ENCODE results near the gene TMEM119. TPM values are rescaled to one million over a fixed set of nuclear protein-coding genes. Genes with fewer than 3 reads are reported as not detected.

TMEM119 gene
- polyA plus RNA-seq, 1 of the 3 experiments (the other 2 are of a cell fraction) = 25.7 TPM

DNA sequence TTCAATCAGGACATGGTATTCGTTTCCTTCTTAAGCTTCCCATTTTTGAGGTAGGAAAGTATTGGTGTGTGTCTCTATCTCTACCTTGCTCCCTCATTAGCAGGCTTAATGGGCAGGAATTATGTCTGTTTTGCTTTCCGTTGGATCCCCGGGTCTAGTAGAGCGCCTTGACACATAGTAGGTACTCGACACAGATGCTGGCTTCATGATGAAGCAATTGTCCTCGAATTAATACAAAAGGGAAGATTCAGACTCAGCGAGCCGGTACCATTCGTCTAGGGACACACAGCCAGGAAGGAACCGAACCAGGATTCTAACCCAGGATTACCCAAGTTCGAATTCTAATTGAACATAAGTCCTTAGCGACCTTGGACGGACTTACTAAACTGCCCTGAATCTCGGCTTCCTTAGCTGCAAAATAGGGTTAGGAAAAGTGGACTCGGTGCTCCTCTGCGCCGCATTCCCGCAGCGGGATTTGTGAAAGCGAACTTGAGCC lies 36.0 kb downstream of the TMEM119 start:
- peak overlapping the region; percentile 99 for H2AFZ ChIP-seq (ENCODE audit: low read depth)
- H3K9me2 ChIP-seq = no peaks in the 10 kb centered on the region
- peak overlapping the region; percentile 92 for H3K4me2 ChIP-seq
- peaks cover 16% of the 10 kb centered on the region for H4K20me1 ChIP-seq (ENCODE audit: insufficient read depth)
- H3K9me3 ChIP-seq = no peaks in the 10 kb centered on the region
- H3K36me3 ChIP-seq (replicated peaks in 1 of 2; ENCODE audit: control insufficient read depth in 1 of 2, insufficient read depth in 2 of 2, low read length in 1 of 2) = peaks cover 21 to 32% of the 10 kb centered on the region in 2 experiments
- H3K9ac ChIP-seq = peak overlapping the region; percentile 90
- H3F3A ChIP-seq (replicated peaks; ENCODE audit: insufficient read depth) = peaks cover 18% of the 10 kb centered on the region
- H3K4me1 ChIP-seq (ENCODE audit: control insufficient read depth in 1 of 2, insufficient read depth in 2 of 2, low read depth in 1 of 2, low read length in 1 of 2) = peaks cover 31 to 43% of the 10 kb centered on the region in 2 experiments
- DNase-seq = no peak
- ChIA-PET POLR2A (interaction anchor here (0.8 to 1.3 kb wide), 5 partner anchors 16 to 242 kb away, joined by 3 to 5 read pairs (median 3); partner anchors contain the start of gene SELPLG), CTCF (interaction anchor here (1.0 to 16.0 kb wide), 8 partner anchors 12 to 644 kb away, joined by 3 to 503 read pairs (median 5); partner anchors contain the start of gene TMEM119)
- peak overlapping the region; percentile 67 to 97 for H3K4me3 ChIP-seq (ENCODE audit: low read depth in 2 of 2, low read length in 1 of 2)
- 1% methylated on average over 20 of the region's 20 CpGs for WGBS (ENCODE audit: low lambda C conversion rate)
- no peaks in the 10 kb centered on the region for H3K27me3 ChIP-seq (ENCODE audit: insufficient read depth)
- TF ChIP-seq MXI1 (IDR thresholded peaks at IDR 0.05; ENCODE audit: low read depth, low read length) = no peak
- no peak for TF ChIP-seq NRF1 (IDR thresholded peaks at IDR 0.05; ENCODE audit: low read depth, low read length)
- peak overlapping the region; percentile 81 to 95 for H3K27ac ChIP-seq (ENCODE audit: low read depth in 2 of 2, low read length in 1 of 2)
- peaks cover 69% of the 10 kb centered on the region for H3K79me2 ChIP-seq (ENCODE audit: insufficient read depth)

DNA sequence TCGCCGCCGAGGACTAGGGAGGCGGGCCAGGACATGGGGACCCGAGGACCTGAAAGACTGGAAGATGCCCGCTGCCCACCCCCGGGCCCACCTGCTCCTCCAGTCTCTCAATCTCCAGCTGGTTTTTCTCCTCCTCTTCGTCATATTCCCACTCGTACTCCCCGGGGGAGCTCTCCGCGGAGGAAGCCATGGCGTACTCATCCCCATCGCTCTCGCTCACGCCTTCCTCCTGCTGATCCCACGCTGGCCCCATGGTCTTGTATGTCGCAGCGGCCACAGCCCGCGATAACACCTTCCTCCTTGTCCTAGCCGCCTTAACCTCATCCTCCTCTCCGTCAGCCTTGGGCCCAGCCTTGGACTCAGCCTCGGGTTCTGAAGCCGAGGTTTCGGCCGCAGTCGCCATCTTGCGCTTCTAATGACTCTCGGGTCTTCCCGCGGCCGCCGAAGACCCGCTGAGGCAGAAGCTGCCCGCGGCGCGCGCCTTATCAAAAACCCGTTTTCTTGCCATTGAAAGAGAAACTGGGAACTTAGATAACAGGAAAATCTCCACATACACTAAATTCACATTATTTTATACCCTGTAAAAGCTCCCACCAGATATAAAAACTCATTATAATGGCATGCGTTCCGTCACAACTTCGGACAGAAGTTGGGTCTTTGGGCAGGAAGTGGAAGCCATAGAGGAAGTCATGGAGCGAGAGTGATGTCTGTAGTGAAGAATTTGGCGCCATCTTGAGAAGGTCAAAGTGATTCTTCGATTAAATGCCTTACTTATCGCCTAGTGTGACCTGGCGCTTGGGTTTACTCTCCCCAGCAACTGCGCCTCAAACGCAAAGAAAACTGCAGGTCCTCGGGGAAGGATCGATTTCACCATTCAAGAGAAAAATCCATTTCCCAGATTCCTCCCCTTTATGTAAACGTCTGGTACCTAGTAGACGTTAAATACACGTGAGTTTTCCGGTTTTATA lies 36.8 kb downstream of the TMEM119 start, which contains the start of gene SART3:
Gene SART3 (minus strand): TSS at position 422 of the 968 bp plus-strand sequence. CDS start 19 bp downstream, at position 403.
- Histone ChIP-seq H3K27me3 (ENCODE audit: insufficient read depth) (no peaks in the 10 kb centered on the region), H3K4me1 (ENCODE audit: control insufficient read depth in 1 of 2, insufficient read depth in 2 of 2, low read depth in 1 of 2, low read length in 1 of 2) (peaks cover 24 to 39% of the 10 kb centered on the region in 2 experiments), H3K4me2 (peak within 1 kb of the TSS; percentile 92), H3K9me3 (no peaks in the 10 kb centered on the region), H2AFZ (ENCODE audit: low read depth) (peak within 1 kb of the TSS; percentile 99), H3K9me2 (no peaks in the 10 kb centered on the region), H3K27ac (ENCODE audit: low read depth in 2 of 2, low read length in 1 of 2) (peak within 1 kb of the TSS; percentile 81 to 95), H4K20me1 (ENCODE audit: insufficient read depth) (peaks cover 25% of the 10 kb centered on the region), H3K9ac (peak within 1 kb of the TSS; percentile 90), H3K4me3 (ENCODE audit: low read depth in 2 of 2, low read length in 1 of 2) (peak within 1 kb of the TSS; percentile 67 to 97), H3K36me3 (replicated peaks in 1 of 2; ENCODE audit: control insufficient read depth in 1 of 2, insufficient read depth in 2 of 2, low read length in 1 of 2) (peaks cover 17 to 26% of the 10 kb centered on the region in 2 experiments), H3F3A (replicated peaks; ENCODE audit: insufficient read depth) (peaks cover 18% of the 10 kb centered on the region), H3K79me2 (ENCODE audit: insufficient read depth) (peaks cover 77% of the 10 kb centered on the region)
- WGBS (ENCODE audit: low lambda C conversion rate) = 1% methylated on average over 50 of the region's 57 CpGs
- peak; percentile 82 for DNase-seq
- POLR2A ChIA-PET = interaction anchor here (0.6 to 1.0 kb wide), 3 partner anchors 20 to 750 kb away, joined by 3 to 5 read pairs (median 3); no protein-coding TSS in a partner anchor
- CTCF ChIA-PET = interaction anchor here (0.6 to 16.0 kb wide), 6 partner anchors 11 to 643 kb away, joined by 3 to 503 read pairs (median 4); no protein-coding TSS in a partner anchor
- TF ChIP-seq GATA2 (CRISPR knock-in tag; IDR thresholded peaks at IDR 0.05) (no peak), ELF1 (IDR thresholded peaks at IDR 0.05) (peak; percentile 83), JUND (IDR thresholded peaks at IDR 0.05) (no peak), SMC3 (IDR thresholded peaks at IDR 0.05; ENCODE audit: low read depth, low read length) (no peak), RXRA (IDR thresholded peaks at IDR 0.05; ENCODE audit: borderline replicate concordance, low read depth) (no peak), FOXM1 (IDR thresholded peaks at IDR 0.05; ENCODE audit: low read depth) (no peak), MXI1 (IDR thresholded peaks at IDR 0.05; ENCODE audit: low read depth, low read length) (peak; percentile 48; the same call in 1 of the 2 replicates), CHD2 (IDR thresholded peaks at IDR 0.05; ENCODE audit: low read length, partially characterized antibody) (peak; percentile 47), FOXJ3 (CRISPR knock-in tag; IDR thresholded peaks at IDR 0.05) (no peak), TCF12 (IDR thresholded peaks at IDR 0.05) (no peak), NRF1 (IDR thresholded peaks at IDR 0.05; ENCODE audit: low read depth, low read length) (no peak), POLR2AphosphoS5 (IDR thresholded peaks at IDR 0.05; ENCODE audit: low read depth, low read length) (peak; percentile 82), TEAD4 (IDR thresholded peaks at IDR 0.05; ENCODE audit: borderline replicate concordance, insufficient read depth) (0 out of 2 replicates have a peak, but pooled peaks have one; percentile 19), EP300 (IDR thresholded peaks at IDR 0.05; ENCODE audit: borderline replicate concordance in 1 of 2, low read depth in 1 of 2, low read length in 1 of 2) (no peak; a peak in 1 of 4 replicates), RCOR1 (IDR thresholded peaks at IDR 0.05; ENCODE audit: low read length) (0 out of 2 replicates have a peak, but pooled peaks have one; percentile 13), GABPA (IDR thresholded peaks at IDR 0.05; ENCODE audit: low read depth) (peak; percentile 89), YY1 (IDR thresholded peaks at IDR 0.05; ENCODE audit: low read depth) (peak; percentile 98), MEF2A (IDR thresholded peaks at IDR 0.05; ENCODE audit: borderline replicate concordance, low read depth) (no peak)
- TF ChIP-seq, protein P1, sequence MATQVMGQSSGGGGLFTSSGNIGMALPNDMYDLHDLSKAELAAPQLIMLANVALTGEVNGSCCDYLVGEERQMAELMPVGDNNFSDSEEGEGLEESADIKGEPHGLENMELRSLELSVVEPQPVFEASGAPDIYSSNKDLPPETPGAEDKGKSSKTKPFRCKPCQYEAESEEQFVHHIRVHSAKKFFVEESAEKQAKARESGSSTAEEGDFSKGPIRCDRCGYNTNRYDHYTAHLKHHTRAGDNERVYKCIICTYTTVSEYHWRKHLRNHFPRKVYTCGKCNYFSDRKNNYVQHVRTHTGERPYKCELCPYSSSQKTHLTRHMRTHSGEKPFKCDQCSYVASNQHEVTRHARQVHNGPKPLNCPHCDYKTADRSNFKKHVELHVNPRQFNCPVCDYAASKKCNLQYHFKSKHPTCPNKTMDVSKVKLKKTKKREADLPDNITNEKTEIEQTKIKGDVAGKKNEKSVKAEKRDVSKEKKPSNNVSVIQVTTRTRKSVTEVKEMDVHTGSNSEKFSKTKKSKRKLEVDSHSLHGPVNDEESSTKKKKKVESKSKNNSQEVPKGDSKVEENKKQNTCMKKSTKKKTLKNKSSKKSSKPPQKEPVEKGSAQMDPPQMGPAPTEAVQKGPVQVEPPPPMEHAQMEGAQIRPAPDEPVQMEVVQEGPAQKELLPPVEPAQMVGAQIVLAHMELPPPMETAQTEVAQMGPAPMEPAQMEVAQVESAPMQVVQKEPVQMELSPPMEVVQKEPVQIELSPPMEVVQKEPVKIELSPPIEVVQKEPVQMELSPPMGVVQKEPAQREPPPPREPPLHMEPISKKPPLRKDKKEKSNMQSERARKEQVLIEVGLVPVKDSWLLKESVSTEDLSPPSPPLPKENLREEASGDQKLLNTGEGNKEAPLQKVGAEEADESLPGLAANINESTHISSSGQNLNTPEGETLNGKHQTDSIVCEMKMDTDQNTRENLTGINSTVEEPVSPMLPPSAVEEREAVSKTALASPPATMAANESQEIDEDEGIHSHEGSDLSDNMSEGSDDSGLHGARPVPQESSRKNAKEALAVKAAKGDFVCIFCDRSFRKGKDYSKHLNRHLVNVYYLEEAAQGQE (IDR thresholded peaks at IDR 0.05; ENCODE audit: low read depth, low read length) = 0 out of 2 replicates have a peak, but pooled peaks have one; percentile 14
- TF ChIP-seq, protein P2, sequence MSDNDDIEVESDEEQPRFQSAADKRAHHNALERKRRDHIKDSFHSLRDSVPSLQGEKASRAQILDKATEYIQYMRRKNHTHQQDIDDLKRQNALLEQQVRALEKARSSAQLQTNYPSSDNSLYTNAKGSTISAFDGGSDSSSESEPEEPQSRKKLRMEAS (IDR thresholded peaks at IDR 0.05; ENCODE audit: low read depth) = peak; percentile 46; the same call in 1 of the 2 replicates
- TF ChIP-seq, protein P3, sequence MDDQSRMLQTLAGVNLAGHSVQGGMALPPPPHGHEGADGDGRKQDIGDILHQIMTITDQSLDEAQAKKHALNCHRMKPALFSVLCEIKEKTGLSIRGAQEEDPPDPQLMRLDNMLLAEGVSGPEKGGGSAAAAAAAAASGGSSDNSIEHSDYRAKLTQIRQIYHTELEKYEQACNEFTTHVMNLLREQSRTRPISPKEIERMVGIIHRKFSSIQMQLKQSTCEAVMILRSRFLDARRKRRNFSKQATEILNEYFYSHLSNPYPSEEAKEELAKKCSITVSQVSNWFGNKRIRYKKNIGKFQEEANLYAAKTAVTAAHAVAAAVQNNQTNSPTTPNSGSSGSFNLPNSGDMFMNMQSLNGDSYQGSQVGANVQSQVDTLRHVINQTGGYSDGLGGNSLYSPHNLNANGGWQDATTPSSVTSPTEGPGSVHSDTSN (IDR thresholded peaks at IDR 0.05) = no peak
